Esophagus muscularis mucosa (tissue), 3 donors: ENCODE measurements around the gene PREX1.

ENCODE experiments used
- EP300 ChIP-seq: sonication (generic); formaldehyde crosslinking; IDR thresholded peaks from one replicate; pipeline ENCODE4 v1.6.1; 2017; ENCODE audit warnings: antibody characterized with exemption
- TF ChIP-seq, protein P1 (sequence below), 3 experiments: fragments of 200-600 bp in 2 of 3; fragments of 450-650 bp in 1 of 3; sonication (generic) in 2 of 3; IDR thresholded peaks; one replicate each; pipeline ENCODE4 v1.5.1; 2017 to 2019; ENCODE audit warnings: antibody characterized with exemption in 3 of 3, mild to moderate bottlenecking in 2 of 3, moderate library complexity in 1 of 3

DNA sequence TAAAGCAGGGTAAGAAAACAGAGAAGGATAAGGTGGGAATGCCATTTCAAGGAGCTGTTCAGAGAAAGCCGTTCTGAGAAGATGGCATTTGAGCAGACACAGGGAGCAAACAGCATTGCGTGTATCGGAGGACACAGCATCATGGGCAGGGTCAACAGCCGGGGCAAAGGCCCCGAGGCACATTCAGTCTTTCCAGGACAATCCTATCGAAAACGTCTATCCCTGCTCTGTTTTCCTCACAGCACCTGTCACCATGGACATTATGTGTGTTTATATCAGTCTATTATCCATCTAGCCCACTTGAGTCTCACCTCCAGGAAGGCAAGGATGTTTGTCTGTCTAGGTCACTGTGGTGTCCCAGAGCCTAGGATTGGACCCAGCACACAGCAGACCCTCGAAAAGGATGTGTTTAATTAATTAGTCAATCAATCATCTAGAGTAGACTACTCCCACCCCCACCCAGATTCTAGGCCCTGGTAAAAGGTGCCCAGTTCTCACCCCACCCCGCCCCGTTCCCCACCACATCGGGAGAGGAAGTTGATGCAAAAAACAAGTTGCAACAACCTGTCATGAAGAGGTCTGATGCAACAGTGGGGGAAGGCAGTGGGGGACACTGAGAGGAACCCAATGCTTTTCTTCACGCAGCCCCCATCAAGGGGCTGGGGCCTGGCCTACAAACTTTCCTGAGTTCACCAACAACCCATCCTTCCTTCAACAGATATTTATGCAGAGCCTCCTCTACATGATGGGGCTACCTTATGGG is 66.6 kb downstream of the PREX1 start:
- TF ChIP-seq, protein P1, sequence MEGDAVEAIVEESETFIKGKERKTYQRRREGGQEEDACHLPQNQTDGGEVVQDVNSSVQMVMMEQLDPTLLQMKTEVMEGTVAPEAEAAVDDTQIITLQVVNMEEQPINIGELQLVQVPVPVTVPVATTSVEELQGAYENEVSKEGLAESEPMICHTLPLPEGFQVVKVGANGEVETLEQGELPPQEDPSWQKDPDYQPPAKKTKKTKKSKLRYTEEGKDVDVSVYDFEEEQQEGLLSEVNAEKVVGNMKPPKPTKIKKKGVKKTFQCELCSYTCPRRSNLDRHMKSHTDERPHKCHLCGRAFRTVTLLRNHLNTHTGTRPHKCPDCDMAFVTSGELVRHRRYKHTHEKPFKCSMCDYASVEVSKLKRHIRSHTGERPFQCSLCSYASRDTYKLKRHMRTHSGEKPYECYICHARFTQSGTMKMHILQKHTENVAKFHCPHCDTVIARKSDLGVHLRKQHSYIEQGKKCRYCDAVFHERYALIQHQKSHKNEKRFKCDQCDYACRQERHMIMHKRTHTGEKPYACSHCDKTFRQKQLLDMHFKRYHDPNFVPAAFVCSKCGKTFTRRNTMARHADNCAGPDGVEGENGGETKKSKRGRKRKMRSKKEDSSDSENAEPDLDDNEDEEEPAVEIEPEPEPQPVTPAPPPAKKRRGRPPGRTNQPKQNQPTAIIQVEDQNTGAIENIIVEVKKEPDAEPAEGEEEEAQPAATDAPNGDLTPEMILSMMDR (IDR thresholded peaks at IDR 0.05) = no peak
- TF ChIP-seq EP300 = no peak
